HFF-Myc (cell line): Measurements from ENCODE around the gene SMG6.
"Not testable (repeated sequence)": the region's sequence is repeated elsewhere in the genome, so short reads cannot be mapped to it uniquely, and the experiment has no call there.

Source experiments
- DNase-seq: peaks from one replicate; pipeline ENCODE4 v3.0.0-alpha.2; 2011; ENCODE audit warnings: low read depth; ENCODE audit errors: extremely low read depth
- H3K4me3 ChIP-seq: replicated peaks from 2 replicates; pipeline ENCODE4 v1.5.1; 2011; ENCODE audit warnings: low read depth, mild to moderate bottlenecking, control low read depth, low read length
- TF ChIP-seq, protein P1 (sequence below): IDR thresholded peaks from 2 replicates; pipeline ENCODE4 v1.5.1; 2012; ENCODE audit warnings: mild to moderate bottlenecking, low read depth, low read length, control low read depth; ENCODE audit errors: missing control alignments

SMG6 gene

DNA sequence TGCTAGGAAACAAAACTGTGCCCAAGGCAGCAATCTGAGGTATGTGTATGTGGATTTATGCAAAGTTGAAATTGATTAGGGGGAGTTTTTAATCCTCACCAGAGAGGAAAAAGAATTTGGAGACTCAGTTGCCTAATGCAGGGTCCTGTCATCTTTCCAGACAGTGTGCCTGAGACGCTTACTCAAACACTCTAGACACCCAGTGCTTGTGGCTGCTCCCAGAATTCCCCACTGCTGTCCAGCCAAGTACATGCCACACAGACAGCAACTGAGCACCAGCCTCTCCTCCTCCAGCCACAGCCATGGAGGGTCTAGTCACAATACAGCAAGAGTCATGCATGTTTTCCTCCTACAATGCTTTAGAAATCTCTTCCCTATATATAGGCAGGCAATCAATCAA is 130.6 kb downstream of the SMG6 start:
- TF ChIP-seq, protein P1, sequence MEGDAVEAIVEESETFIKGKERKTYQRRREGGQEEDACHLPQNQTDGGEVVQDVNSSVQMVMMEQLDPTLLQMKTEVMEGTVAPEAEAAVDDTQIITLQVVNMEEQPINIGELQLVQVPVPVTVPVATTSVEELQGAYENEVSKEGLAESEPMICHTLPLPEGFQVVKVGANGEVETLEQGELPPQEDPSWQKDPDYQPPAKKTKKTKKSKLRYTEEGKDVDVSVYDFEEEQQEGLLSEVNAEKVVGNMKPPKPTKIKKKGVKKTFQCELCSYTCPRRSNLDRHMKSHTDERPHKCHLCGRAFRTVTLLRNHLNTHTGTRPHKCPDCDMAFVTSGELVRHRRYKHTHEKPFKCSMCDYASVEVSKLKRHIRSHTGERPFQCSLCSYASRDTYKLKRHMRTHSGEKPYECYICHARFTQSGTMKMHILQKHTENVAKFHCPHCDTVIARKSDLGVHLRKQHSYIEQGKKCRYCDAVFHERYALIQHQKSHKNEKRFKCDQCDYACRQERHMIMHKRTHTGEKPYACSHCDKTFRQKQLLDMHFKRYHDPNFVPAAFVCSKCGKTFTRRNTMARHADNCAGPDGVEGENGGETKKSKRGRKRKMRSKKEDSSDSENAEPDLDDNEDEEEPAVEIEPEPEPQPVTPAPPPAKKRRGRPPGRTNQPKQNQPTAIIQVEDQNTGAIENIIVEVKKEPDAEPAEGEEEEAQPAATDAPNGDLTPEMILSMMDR, result no peak
- no peak overlapping the region for H3K4me3 ChIP-seq
- no peak for DNase-seq

- TF ChIP-seq, protein P1, result no peak
- DNase-seq, result no peak
- 0 out of 2 replicates have a peak overlapping the region, but pooled peaks have one; percentile 2 for H3K4me3 ChIP-seq
Measured at GRCh38 chr17:2172077-2172851, 131.3 kb downstream of the SMG6 start.

GRCh38 chr17:2171702-2172076 is 131.9 kb downstream of the SMG6 start:
- DNase-seq, result no peak
- no peak overlapping the region for H3K4me3 ChIP-seq
- TF ChIP-seq, protein P1, result no peak

GRCh38 chr17:2170023-2170422 is 133.6 kb downstream of the SMG6 start:
- TF ChIP-seq, protein P1, result peak; percentile 36
- DNase-seq, result no peak
- H3K4me3 ChIP-seq, result no peak overlapping the region

DNA sequence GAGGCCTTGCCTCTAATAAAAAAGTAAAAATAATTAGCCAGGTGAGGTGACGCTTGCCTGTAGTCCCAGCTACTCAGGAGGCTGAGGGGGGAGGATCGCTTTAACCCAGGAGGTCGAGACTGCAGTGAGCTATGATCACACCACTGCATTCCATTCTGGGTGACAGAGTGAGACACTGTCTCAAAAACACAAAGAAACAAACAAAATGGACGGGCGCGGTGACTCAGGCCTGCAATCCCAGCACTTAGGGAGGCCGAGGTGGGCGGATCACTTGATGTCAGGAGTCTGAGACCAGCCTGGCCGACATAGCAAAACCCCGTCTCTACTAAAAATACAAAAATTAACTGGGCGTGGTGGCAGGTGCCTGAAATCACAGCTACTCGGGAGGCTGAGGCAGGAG is 137.9 kb downstream of the SMG6 start:
- DNase-seq, H3K4me3 ChIP-seq: not testable (repeated sequence)

DNA sequence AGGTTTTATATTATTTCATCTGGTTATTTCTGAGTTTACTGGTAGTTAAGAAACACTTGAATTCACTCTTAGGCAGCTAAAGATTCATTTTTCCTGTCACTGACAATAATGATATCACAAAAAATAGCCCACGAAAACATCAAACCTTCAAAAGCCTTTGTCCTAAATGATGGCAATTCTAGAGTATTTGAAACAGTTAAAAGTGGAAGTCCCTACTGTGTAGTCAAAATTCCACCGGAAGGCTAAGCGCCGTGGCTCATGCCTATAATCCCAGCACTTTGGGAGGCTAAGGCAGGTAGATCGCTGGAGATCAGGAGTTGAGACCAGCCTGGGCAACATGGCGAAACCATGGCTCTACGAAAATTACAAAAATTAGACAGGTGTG is 145.2 kb downstream of the SMG6 start:
- TF ChIP-seq, protein P1, result no peak
- no peak overlapping the region for H3K4me3 ChIP-seq
- no peak for DNase-seq

DNA sequence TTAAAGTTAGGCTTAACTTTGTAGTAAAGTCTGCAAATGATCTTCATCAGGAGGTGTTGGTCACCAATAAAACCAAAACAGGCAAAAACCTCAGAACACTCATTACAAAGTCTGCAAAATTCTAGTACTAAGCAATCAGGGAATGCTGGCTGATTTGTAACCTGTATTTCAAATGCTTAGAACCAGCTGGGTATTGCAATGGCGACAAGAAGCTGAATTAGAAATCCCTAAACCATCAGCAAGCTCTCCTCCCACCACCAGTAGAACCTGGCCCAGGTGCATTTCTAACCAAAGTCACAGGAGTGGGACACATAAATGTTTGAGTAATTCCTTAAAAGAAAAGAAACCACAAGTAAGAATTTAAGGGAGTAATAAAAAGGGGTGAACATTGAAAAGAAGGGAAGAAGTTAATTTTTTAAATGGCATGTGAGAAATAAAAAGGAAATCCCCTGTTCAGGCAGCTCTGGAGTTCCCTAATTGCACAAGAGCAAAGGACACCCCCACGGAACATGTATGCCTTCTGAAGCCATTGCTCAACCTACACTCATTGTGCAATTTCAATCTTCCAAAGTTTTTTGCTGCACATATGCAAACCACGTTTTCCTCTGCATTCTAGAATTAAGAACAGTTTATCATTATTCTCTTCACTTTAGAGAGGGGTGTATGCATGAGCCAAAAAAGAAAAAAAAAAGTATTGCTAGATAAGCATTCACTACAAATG is 145.8 kb downstream of the SMG6 start:
- no peak overlapping the region for H3K4me3 ChIP-seq
- no peak for DNase-seq
- TF ChIP-seq, protein P1, result no peak
